Vagina (tissue), 2 donors: ENCODE results near the gene AHSG.

Experiments
- CTCF ChIP-seq, 3 experiments: fragments of 450-650 bp in 2 of 3; fragments of 200-600 bp in 1 of 3; sonication (generic) in 1 of 3; IDR thresholded peaks; one replicate each; pipeline ENCODE4 v1.5.1; 2017 to 2019; ENCODE audit warnings: antibody characterized with exemption in 3 of 3, mild to moderate bottlenecking in 2 of 3, moderate library complexity in 2 of 3
- POLR2A ChIP-seq, 2 donors: fragments of 450-650 bp; IDR thresholded peaks; one replicate each; pipeline ENCODE4 v1.6.1; 2017; ENCODE audit warnings: antibody characterized with exemption in 2 of 2, mild to moderate bottlenecking in 2 of 2, moderate library complexity in 2 of 2
- POLR2AphosphoS5 ChIP-seq, 2 donors: sonication (generic); formaldehyde crosslinking; IDR thresholded peaks; one replicate each; pipeline ENCODE4 v1.9.0; 2017; ENCODE audit warnings: antibody characterized with exemption in 2 of 2, mild to moderate bottlenecking in 2 of 2, low read depth in 1 of 2; ENCODE audit not compliant: insufficient read depth in 1 of 2

- TF ChIP-seq CTCF (IDR thresholded peaks at IDR 0.05) (no peak), POLR2A (IDR thresholded peaks at IDR 0.05) (no peak), POLR2AphosphoS5 (IDR thresholded peaks at IDR 0.05; ENCODE audit: insufficient read depth in 1 of 2, low read depth in 1 of 2) (no peak)
Measured at GRCh38 chr3:186627852-186628414, 15.1 kb downstream of the AHSG start.
